Activated T-helper 1 cell treated with anti-CD3 and anti-CD28 coated beads, Interleukin-12 subunit alpha, Interleukin-12 subunit beta, Interleukin-2, Interleukin-4 antibody, amounts not matched to agents 30 ng/mL and 10 ng/mL and 1 ng/mL, durations not matched to agents 14 hours and 24 hours and 36 hours (primary cell): ENCODE measurements around the gene RIC1. TPM values are rescaled to one million over a fixed set of nuclear protein-coding genes. Genes with fewer than 3 reads are reported as not detected.
"Not testable (repeated sequence)": the region's sequence is repeated elsewhere in the genome, so short reads cannot be mapped to it uniquely, and the experiment has no call there.

Experiments
- DNase-seq: peaks from one replicate; pipeline ENCODE4 v3.0.0; 2021; ENCODE audit warnings: low spot score
- H3K27ac Mint-ChIP-seq: one replicate; pipeline ENCODE4 v1.8.0; 2021; ENCODE audit warnings: mild to moderate bottlenecking, mixed read lengths
- H3K27me3 Mint-ChIP-seq: one replicate; pipeline ENCODE4 v1.8.0; 2022; ENCODE audit warnings: mild to moderate bottlenecking, moderate library complexity, mixed read lengths; ENCODE audit not compliant: insufficient read depth
- H3K36me3 Mint-ChIP-seq: one replicate; pipeline ENCODE4 v1.8.0; 2021; ENCODE audit warnings: low read depth, mixed read lengths
- H3K4me1 Mint-ChIP-seq: one replicate; pipeline ENCODE4 v1.8.0; 2021; ENCODE audit warnings: low read depth, mixed read lengths
- H3K4me3 Mint-ChIP-seq: one replicate; pipeline ENCODE4 v1.8.0; 2021; ENCODE audit warnings: mild to moderate bottlenecking, moderate library complexity, mixed read lengths
- H3K9me3 Mint-ChIP-seq: one replicate; pipeline ENCODE4 v1.8.0; 2021; ENCODE audit warnings: mixed read lengths
- intact Hi-C: fragments of 100-400 bp; cut with micrococcal nuclease; formaldehyde crosslinking; loops from one replicate; pipeline ENCODE4 v1.15.1; 2024
- total RNA-seq: library from RNA; stranded (reverse); gene quantifications from 2 replicates; pipeline ENCODE4 v1.2.3, GENCODE V29; 2022

The RIC1 gene
- total RNA-seq, 1 donor from 2014 or later, result 20.9 TPM

- peaks cover 68% of the 10 kb centered on the region for H3K4me1 Mint-ChIP-seq
- H3K9me3 Mint-ChIP-seq, result peaks cover 12% of the 10 kb centered on the region
These were observed 158.9 kb downstream of the RIC1 start for GRCh38 chr9:5787759-5788302.

GRCh38 chr9:5789489-5789888, 160.6 kb downstream of the RIC1 start:
- Mint-ChIP-seq H3K9me3 (peaks cover 5% of the 10 kb centered on the region), H3K4me1 (peaks cover 71% of the 10 kb centered on the region), H3K27me3 (no peaks in the 10 kb centered on the region), H3K36me3 (peaks cover 83% of the 10 kb centered on the region), H3K4me3 (no peak overlapping the region), H3K27ac (peak overlapping the region; percentile 22)
- intact Hi-C loops, result loop anchor here (5.0 to 10.0 kb wide), 4 partner anchors 43 to 345 kb away; partner anchors contain the start of genes ERMP1 and RIC1
- no peak for DNase-seq

More at GRCh38 chr9:5787759-5788302, 158.9 kb downstream of the RIC1 start:
- H3K36me3 Mint-ChIP-seq, result peaks cover 89% of the 10 kb centered on the region
- H3K27ac Mint-ChIP-seq, result peak overlapping the region; percentile 79
- DNase-seq, result no peak
- no peak overlapping the region for H3K4me3 Mint-ChIP-seq
- H3K27me3 Mint-ChIP-seq, result no peaks in the 10 kb centered on the region
- intact Hi-C loops, result loop anchor here (1.0 to 10.0 kb wide), 6 partner anchors 19 to 343 kb away; partner anchors contain the start of genes ERMP1 and RIC1

- H3K36me3 Mint-ChIP-seq, result peaks cover 73% of the 10 kb centered on the region
- peak overlapping the region; percentile 64 for H3K27ac Mint-ChIP-seq
- H3K27me3 Mint-ChIP-seq, result no peaks in the 10 kb centered on the region
- no peak for DNase-seq
- H3K4me3 Mint-ChIP-seq, result no peak overlapping the region
- peaks cover 68% of the 10 kb centered on the region for H3K4me1 Mint-ChIP-seq
- intact Hi-C loops, result no loop called here
- peaks cover 5% of the 10 kb centered on the region for H3K9me3 Mint-ChIP-seq
These were observed 162.0 kb downstream of the RIC1 start for GRCh38 chr9:5790923-5791322.

GRCh38 chr9:5791870-5792269, 163.0 kb downstream of the RIC1 start:
- Mint-ChIP-seq H3K36me3 (peaks cover 74% of the 10 kb centered on the region), H3K4me3 (no peak overlapping the region), H3K27me3 (no peaks in the 10 kb centered on the region), H3K27ac (peak overlapping the region; percentile 59), H3K9me3 (peaks cover 5% of the 10 kb centered on the region), H3K4me1 (peaks cover 72% of the 10 kb centered on the region)
- DNase-seq, result no peak
- intact Hi-C loops, result no loop called here

- Mint-ChIP-seq H3K9me3 (peaks cover 5% of the 10 kb centered on the region), H3K27ac (peak overlapping the region; percentile 7), H3K27me3 (no peaks in the 10 kb centered on the region), H3K4me1 (peaks cover 63% of the 10 kb centered on the region), H3K4me3 (no peak overlapping the region), H3K36me3 (peaks cover 65% of the 10 kb centered on the region)
- DNase-seq, result no peak
- intact Hi-C loops, result no loop called here
These were observed 164.9 kb downstream of the RIC1 start for GRCh38 chr9:5793812-5794211.

- no peak for DNase-seq
- Mint-ChIP-seq H3K27me3 (no peaks in the 10 kb centered on the region), H3K27ac (peak overlapping the region; percentile 66), H3K4me1 (peaks cover 63% of the 10 kb centered on the region), H3K36me3 (peaks cover 52% of the 10 kb centered on the region), H3K4me3 (no peak overlapping the region), H3K9me3 (peaks cover 5% of the 10 kb centered on the region)
- intact Hi-C loops, result loop anchor here (5.0 kb wide), 1 partner anchor 211 kb away; a partner anchor contains a TSS
These were observed 167.4 kb downstream of the RIC1 start for GRCh38 chr9:5796298-5796697.

- H3K27ac Mint-ChIP-seq, result peak overlapping the region; percentile 68
- H3K27me3 Mint-ChIP-seq, result no peaks in the 10 kb centered on the region
- intact Hi-C loops, result loop anchor here (2.0 to 5.0 kb wide), 2 partner anchors 52 to 209 kb away; a partner anchor contains a TSS
- H3K36me3 Mint-ChIP-seq, result peaks cover 39% of the 10 kb centered on the region
- H3K4me1 Mint-ChIP-seq, result peaks cover 44% of the 10 kb centered on the region
- H3K4me3 Mint-ChIP-seq, result no peak overlapping the region
- no peak for DNase-seq
- no peaks in the 10 kb centered on the region for H3K9me3 Mint-ChIP-seq
These were observed 169.7 kb downstream of the RIC1 start for GRCh38 chr9:5798581-5798980.

- intact Hi-C loops, result loop anchor here (2.0 to 5.0 kb wide), 2 partner anchors 51 to 208 kb away; a partner anchor contains a TSS
- Mint-ChIP-seq H3K36me3 (peaks cover 38% of the 10 kb centered on the region), H3K9me3 (no peaks in the 10 kb centered on the region), H3K4me3 (no peak overlapping the region), H3K4me1 (peaks cover 37% of the 10 kb centered on the region), H3K27ac (no peak overlapping the region), H3K27me3 (no peaks in the 10 kb centered on the region)
- DNase-seq, result no peak
These were observed 170.4 kb downstream of the RIC1 start for GRCh38 chr9:5799314-5799713.

GRCh38 chr9:5800378-5800777, 171.5 kb downstream of the RIC1 start:
- intact Hi-C loops, H3K27me3 Mint-ChIP-seq, H3K27ac Mint-ChIP-seq, H3K9me3 Mint-ChIP-seq, DNase-seq, H3K4me3 Mint-ChIP-seq: not testable (repeated sequence)
- Mint-ChIP-seq H3K4me1 (peaks cover 27% of the 10 kb centered on the region), H3K36me3 (peaks cover 36% of the 10 kb centered on the region)

- no peaks in the 10 kb centered on the region for H3K27me3 Mint-ChIP-seq
- no peak for DNase-seq
- H3K4me3 Mint-ChIP-seq, result no peak overlapping the region
- H3K9me3 Mint-ChIP-seq, result no peaks in the 10 kb centered on the region
- intact Hi-C loops, result no loop called here
- H3K4me1 Mint-ChIP-seq, result peaks cover 23% of the 10 kb centered on the region
- peaks cover 34% of the 10 kb centered on the region for H3K36me3 Mint-ChIP-seq
- no peak overlapping the region for H3K27ac Mint-ChIP-seq
These were observed 172.2 kb downstream of the RIC1 start for GRCh38 chr9:5800969-5801738.

GRCh38 chr9:5801739-5802113, 172.8 kb downstream of the RIC1 start:
- H3K27me3 Mint-ChIP-seq, result no peaks in the 10 kb centered on the region
- H3K36me3 Mint-ChIP-seq, result peaks cover 28% of the 10 kb centered on the region
- intact Hi-C loops, result no loop called here
- peaks cover 17% of the 10 kb centered on the region for H3K4me1 Mint-ChIP-seq
- H3K4me3 Mint-ChIP-seq, result no peak overlapping the region
- H3K9me3 Mint-ChIP-seq, result no peaks in the 10 kb centered on the region
- H3K27ac Mint-ChIP-seq, result no peak overlapping the region
- no peak for DNase-seq

GRCh38 chr9:5805478-5805877, 176.6 kb downstream of the RIC1 start:
- DNase-seq, result no peak
- Mint-ChIP-seq H3K36me3 (peaks cover 34% of the 10 kb centered on the region), H3K4me1 (peaks cover 4% of the 10 kb centered on the region), H3K27ac (peak overlapping the region; percentile 32), H3K9me3 (no peaks in the 10 kb centered on the region), H3K27me3 (no peaks in the 10 kb centered on the region), H3K4me3 (no peak overlapping the region)
- intact Hi-C loops, result no loop called here

- Mint-ChIP-seq H3K27ac (no peak overlapping the region), H3K27me3 (no peaks in the 10 kb centered on the region), H3K4me3 (no peak overlapping the region), H3K36me3 (peaks cover 47% of the 10 kb centered on the region), H3K4me1 (peaks cover 10% of the 10 kb centered on the region), H3K9me3 (no peaks in the 10 kb centered on the region)
- DNase-seq, result no peak
- intact Hi-C loops, result no loop called here
These were observed 182.8 kb downstream of the RIC1 start for GRCh38 chr9:5811751-5812150.
